GM18873 (cell line): ENCODE results near the gene RNF126.
"Not testable (repeated sequence)": the region's sequence is repeated elsewhere in the genome, so short reads cannot be mapped to it uniquely, and the experiment has no call there.

Source experiments
- ATAC-seq: cut with Tn5 transposase; IDR thresholded peaks from one replicate; pipeline ENCODE4 v1.9.1; 2021; ENCODE audit warnings: mild to moderate bottlenecking, moderate library complexity, moderate number of reproducible peaks; ENCODE audit not compliant: unreplicated experiment, low FRiP score

Gene RNF126

DNA sequence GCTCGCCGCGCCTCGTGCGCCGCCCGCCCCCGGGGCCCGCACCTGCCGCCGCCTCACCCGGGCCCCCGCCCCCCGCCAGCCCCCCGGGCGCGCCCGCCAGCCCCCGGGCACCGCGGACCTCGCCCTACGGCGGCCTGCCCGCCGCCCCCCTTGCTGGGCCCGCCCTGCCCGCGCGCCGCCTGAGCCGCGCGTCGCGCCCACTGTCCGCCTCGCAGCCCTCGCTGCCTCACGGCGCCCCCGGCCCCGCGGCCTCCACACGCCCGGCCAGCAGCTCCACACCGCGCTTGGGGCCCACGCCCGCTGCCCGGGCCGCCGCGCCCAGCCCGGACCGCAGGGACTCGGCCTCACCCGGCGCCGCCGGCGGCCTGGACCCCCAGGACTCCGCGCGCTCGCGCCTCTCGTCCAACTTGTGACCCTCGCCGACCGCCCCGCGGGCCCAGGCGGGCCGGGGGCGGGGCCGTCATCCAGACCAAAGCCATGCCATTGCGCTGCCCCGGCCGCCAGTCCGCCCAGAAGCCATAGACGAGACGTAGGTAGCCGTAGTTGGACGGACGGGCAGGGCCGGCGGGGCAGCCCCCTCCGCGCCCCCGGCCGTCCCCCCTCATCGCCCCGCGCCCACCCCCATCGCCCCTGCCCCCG lies 46.8 kb downstream of the RNF126 start:
- ATAC-seq = no peak

DNA sequence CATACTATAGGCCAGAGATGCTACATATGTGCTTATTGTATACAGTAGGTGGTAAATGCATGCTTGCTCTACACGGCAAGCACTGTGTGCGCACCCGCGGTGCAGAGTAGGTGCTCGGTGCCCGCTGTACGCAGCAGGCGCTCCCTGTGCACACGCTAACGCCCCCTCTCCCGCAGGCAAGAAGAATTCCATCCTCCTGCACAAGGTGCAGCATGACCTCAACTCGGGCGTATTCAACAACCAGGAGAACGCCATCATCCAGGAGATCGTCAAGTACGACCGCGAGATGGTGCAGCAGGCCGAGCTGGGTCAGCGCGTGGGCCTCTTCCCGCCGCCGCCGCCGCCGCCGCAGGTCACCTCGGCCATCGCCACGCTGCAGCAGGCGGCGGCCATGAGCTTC lies 47.4 kb downstream of the RNF126 start:
- ATAC-seq = no peak

DNA sequence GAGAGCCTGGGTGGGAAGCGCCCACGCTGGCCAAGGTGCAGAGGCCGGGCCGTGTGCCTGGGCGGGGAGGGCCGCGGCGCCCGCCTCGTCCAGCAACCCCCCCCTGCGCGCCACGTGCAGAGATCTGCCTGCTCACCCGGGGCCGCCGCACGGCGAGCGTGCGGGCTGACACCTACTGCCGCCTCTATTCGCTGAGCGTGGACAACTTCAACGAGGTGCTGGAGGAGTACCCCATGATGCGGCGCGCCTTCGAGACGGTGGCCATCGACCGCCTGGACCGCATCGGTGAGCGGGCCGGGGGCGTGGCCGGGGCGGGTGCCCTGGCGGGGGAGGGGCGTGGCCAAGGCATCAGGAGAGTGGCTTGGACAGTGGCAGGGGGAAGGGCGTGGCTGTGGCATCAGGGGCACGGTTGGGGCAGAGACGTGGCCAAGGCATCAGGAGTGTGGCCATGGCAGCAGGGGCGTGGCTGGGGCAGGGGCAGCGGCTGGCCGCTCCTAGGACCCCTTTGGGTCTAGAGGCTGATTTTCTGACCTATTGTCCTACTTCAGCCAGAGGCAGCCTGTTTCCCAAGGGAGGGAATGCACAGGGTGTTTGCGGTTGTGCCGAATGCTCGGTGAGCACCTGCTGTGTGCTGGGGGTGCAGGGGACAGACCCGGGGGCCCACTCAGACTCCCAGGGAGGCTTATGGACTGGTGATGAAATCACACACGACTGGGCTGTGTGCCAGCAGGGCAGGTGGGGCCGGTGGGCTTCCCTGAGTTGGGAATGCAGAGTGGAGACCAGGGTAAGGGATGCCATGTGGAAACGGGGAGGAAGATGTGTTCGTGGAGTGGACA lies 49.1 kb downstream of the RNF126 start:
- ATAC-seq = no peak

DNA sequence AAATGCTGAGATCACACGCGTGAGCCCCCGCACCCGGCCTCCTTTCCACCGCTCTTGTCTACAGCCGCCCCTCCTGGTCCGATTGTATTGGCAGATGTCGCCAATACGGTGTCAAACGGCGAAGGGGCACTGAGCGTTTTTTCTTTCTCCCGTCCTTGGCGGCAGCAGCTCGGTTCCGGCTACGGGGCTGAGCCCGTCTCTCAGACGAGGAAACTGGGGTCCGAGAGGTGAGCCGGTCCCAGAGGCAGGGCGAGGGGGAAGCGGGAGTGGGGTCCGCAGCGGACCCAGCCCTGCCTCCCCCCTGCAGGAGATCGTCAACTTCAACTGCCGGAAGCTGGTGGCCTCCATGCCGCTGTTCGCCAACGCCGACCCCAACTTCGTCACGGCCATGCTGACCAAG lies 50.1 kb downstream of the RNF126 start:
- ATAC-seq = no peak

DNA sequence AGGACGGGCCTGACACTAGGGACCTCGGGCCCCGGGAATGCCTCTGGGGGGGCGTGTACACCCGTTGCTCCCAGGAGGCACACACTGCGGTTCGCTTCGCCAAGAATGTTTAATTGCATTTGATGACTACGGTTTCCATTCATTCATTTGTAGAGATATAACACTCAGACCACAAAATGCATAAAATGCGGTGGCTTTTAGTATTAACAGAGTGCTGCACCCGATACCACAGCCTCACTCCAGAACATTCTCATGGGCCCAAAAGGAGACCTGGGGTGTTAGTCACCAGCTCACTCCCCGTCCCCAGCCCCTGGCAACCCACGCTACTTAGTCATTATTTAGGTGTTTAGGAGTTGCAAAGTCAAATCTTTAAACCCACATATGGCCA lies 51.5 kb downstream of the RNF126 start:
- no peak for ATAC-seq

DNA sequence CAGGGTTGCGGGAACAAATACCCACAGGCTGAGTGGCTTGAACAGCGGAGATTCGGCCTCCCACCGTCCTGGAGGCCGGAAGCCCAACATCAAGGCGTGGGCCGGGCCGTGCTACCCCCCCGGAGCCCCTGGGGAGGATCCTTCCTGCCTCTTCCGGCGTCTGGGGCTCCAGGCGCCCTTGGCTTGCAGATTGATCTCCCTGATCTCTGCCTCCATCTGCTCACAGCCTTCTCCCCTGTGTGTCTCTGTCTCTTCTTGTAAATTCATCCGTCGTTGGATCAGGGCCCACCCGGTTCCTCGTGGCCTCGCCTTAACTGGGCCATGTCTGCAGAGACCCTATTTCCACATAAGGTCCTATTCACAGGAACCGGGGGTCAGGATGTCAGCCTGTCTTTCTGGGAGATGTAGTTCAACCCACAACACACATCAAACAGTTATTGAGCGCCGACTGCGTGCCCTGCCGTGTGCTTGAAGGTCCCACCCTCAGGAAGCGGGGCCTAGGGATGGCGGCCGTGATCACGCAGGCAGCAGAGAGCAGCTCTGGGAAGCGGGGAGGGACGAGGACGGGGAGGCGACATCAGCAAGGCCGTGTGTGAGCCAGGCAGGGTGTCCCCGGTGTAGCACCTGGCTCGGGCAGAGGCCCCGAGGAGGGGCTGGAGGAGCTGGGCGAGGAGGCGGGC lies 52.1 kb downstream of the RNF126 start:
- no peak for ATAC-seq

DNA sequence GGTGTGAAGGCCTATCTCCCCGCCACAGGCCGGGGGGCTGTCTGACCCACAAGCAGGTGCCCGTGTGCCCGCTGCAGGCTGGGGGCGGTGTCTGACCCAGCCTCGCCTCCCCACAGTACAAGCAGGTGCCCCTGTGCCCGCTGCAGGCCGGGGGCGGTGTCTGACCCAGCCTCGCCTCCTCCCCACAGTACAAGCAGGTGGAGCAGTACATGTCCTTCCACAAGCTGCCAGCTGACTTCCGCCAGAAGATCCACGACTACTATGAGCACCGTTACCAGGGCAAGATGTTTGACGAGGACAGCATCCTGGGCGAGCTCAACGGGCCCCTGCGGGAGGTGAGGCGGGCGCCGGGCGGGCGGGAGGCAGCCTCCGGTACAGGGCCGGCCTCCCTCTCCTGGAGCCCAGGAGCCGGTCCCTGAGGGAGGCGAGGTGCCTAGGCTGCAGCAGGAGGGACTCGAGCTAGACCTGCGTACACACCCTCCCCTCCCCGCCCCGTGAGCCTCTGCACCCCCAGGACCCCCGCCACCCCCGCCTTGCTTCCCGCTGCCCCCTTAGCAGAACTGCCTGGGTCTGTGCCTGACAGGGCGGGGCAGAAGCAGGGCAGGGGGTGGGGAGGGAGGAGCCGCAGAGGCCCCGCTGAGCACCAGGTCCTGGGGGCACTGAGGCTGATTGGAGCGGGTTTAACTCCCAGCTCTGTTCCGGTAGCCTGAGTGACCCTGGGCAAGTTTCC lies 52.8 kb downstream of the RNF126 start:
- ATAC-seq = no peak

DNA sequence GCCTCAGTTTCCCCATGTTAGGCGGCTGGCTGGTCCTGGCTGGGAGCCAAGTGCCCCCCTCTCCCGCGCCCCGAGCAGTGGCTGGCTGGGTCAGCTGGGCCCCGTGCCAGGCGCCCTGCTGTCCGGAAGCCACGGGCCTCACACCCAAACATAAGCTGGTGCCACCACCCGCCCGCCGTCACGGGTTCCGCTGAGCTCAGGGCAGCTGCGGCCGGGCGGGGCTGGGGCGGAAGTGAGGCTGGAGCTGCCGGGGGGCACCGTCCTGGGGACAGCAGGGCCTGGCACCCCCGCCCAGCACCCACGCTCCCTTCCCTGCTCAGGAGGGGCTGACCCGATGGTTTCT lies 54.0 kb downstream of the RNF126 start:
- no peak for ATAC-seq

DNA sequence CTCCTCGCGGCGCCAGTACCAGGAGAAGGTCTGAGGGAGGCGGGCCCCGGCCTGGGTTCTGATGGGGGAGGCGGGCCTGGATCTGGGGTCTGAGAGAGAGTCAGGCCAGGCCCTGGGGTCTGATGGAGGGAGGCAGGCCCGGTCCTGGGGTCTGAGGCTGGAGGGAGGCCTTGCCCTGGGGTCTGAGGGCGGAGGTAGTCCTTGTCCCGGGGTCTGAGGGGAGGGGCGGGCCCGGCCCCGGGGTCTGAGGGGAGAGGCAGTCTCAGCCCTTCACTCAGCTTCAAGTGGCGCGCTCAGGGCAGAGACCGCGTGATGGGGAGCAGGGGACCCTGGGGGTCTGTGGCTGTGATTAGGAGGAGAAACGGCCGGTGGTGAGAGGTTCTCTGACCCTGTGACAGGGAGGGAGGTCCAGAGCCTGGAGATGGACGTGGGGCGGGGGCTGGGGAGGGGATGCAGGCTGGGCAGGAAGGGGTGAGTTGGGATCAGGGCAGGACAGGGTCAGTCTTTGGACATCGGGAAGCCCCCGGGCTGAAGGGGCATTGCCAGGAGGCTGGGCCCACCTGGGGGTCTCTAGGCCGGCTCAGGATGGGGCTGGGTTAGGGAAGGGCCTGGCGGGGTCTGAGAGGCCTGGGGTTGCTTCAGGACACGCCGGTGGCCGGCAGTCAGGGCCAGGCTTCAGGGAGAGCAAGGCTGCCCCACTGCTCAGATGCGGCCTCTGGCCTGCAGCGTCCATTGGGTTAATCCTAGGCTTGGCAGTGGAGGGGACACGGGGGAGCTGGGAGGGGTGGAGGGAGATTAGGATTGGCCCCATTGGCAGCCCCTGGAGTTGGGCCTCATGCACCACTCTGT lies 54.6 kb downstream of the RNF126 start:
- ATAC-seq = no peak

DNA sequence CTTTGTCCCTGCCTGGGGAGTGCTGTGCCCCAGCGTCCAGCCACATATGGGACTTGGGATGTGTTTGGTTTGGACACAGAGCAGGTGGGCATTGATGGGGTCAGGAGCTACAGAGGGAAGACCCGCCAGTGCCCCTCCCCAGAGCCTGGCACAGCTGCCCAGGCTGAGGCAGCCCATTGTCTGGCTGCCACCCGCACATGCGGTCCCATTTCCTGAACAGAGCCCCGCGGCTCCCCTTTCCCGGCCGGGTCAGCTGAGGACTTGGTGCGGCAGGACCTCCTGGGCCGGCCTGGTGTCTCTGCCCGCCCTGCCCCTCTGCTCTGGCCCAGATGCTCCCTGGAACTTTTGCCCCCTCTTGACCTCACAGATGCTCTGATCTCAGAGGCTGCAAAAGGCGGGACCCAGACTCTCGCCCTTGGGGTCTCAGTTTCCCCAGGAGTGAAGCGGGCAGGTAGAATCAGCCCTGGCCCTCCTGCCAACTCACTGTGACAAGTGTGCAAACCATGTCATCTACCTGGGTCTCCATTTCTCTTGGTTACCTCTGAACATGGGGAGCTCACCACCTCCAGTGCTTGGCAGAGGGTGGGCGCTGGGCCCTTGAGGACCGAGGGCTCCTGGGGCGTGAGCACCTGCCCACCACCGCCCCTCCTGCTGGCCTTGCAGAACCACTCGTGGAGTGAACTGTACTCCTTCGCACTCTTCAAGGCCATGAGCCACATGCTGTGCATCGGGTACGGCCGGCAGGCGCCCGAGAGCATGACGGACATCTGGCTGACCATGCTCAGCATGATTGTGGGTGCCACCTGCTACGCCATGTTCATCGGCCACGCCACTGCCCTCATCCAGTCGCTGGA lies 55.5 kb downstream of the RNF126 start:
- ATAC-seq = no peak

DNA sequence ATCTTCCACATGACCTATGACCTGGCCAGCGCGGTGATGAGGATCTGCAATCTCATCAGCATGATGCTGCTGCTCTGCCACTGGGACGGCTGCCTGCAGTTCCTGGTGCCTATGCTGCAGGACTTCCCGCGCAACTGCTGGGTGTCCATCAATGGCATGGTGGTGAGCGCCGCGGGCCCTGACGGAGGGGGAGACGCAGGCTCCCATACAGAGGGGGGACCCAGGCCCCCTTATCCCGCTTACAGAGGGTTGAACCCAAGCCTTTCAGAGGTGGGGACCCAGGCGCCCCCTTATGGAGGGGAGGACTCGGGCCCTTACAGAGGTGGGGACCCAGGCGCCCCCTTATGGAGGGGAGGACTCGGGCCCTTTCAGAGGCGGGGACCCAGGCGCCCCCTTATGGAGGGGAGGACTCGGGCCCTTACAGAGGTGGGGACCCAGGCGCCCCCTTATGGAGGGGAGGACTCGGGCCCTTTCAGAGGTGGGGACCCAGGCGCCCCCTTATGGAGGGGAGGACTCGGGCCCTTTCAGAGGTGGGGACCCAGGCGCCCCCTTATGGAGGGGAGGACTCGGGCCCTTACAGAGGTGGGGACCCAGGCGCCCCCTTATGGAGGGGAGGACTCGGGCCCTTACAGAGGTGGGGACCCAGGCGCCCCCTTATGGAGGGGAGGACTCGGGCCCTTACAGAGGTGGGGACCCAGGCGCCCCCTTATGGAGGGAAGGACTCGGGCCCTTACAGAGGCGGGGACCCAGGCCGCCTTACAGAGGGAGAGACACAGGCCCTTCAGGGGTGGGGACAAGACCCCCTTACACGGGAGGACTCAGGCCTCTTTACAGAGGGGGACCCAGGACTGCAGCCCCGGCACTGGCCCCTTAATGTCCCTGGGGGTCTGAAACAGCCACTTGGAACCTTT lies 57.7 kb downstream of the RNF126 start:
- ATAC-seq = not testable (repeated sequence)

DNA sequence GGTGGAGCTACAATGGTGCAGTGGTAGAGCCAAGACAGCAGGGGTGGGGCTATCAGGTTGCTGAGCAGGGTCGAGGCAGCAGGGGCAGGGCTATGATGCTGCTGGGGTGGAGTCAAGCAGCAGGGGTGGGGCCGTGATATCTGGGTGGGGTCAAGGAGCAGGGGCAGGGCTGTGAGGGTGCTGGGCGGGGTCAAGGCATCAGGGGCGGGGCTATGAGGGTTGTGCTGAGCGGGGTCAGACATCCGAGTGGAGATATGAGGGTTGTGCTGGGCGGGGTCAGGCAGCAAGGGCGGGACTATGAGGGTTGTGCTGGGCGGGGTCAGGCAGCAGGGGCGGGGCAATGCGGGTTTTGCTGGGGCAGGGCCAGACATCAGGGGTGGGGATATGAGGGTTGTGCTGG lies 58.7 kb downstream of the RNF126 start:
- no peak for ATAC-seq

DNA sequence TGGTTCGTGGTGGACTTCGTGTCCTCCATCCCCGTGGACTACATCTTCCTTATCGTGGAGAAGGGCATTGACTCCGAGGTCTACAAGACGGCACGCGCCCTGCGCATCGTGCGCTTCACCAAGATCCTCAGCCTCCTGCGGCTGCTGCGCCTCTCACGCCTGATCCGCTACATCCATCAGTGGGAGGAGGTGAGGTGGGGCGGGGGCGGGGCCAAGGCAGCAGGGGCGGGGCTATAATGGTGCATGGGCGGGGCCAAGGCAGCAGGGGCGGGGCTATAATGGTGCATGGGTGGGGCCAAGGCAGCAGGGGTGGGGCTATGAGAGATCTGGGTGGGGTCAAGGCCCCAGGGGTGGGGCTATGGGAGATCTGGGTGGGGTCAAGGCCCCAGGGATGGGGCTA lies 59.2 kb downstream of the RNF126 start:
- not testable (repeated sequence) for ATAC-seq

DNA sequence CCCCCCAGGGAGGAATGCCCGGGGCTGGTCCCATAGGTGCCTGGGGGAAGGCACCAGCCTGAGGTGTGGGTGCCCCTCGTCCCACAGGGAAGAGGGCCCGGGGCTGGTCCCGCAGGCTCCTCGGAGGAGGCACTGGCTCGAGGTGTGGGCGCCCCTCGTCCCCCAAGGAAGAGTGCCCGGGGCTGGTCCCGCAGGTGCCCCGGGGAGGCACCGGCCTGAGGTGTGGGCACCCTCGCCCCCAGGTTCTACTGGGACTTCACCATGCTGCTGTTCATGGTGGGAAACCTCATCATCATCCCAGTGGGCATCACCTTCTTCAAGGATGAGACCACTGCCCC lies 59.7 kb downstream of the RNF126 start:
- not testable (repeated sequence) for ATAC-seq

DNA sequence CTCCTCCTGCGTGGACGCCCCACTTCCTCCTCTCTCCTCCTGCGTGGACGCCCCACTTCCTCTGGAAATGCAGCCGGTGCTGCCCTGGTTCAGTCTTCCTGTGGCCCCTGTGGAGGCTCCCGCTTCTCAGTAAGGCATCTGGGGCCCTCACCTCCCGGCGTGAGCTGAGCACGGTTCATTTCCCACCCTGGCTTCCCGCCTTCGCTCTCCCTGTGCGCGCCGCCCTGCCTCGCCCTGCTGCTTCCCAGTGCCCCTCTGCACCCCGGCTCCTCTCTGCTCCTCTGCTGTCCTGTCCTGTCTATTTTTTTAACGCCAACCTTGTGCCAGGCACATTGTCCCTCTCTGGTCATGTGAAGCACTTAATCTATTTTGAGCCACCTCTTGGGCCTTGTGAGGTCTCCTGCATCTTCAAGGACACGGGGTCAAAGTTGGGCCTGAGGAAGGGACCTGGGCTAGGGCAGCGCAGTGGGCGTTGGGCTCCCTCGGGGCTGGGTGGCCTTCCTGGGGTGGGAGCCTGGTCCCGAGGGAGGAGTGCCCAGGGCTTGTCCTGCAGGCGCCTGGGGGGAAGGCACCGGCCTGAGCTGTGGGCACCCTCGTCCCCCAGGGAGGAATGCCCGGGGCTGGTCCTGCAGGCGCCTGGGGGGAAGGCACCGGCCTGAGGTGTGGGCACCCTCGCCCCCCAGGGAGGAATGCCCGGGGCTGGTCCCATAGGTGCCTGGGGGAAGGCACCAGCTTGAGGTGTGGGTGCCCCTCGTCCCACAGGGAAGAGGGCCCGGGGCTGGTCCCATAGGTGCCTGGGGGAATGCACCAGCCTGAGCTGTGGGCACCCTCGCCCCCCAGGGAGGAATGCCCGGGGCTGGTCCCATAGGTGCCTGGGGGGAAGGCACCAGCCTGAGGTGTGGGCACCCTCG lies 60.4 kb downstream of the RNF126 start:
- ATAC-seq = no peak

DNA sequence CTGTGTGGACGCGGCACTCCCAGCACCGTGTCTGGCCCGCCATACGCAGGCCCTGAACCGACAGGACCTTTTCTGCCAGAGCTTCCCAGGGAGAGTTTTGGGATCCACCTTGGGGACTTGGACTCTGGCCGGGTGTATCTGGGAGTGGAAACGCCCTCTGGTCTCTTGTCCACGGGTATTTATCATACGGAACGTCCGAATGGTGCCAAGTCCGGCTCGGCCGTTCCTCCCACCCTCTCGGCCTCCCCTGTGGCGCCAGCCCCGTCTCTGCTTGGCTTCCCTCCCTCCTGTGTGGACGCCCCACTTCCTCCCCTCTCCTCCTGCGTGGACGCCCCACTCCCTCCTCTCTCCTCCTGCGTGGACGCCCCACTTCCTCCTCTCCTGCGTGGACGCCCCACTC lies 61.2 kb downstream of the RNF126 start:
- ATAC-seq = no peak

DNA sequence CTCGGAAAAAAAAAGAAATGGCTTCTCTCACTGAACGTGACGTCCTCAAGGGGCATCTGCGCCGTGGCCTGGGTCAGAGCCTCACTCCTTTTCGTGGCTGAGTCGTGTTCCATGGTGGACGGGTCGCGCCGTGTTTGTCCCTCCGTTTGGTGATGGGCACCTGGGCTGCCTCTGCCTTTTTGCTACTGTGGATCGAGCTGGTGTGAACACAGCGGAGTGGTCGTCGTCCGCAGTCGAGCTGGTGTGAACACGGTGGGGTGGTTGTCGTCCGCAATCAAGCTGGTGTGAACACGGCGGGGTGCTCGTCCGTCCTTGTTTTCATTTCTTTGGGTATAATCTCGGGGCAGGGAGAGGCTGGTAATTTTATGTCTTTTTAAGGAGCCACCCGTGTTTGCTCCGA lies 61.7 kb downstream of the RNF126 start:
- no peak for ATAC-seq
